GM12892 (cell line): ENCODE results near the gene FAXC.

Source experiments
- DNase-seq: peaks from one replicate; pipeline ENCODE4 v3.0.0; 2011; ENCODE audit not compliant: insufficient read length
- FAIRE-seq: peaks from 2 replicates; lab custom pipeline; 2011; peaks lifted over from hg19 to GRCh38; lab: Jason Lieb, UNC
- POLR2A ChIP-seq: IDR thresholded peaks from 2 replicates; pipeline ENCODE4 v1.6.1; 2011; ENCODE audit warnings: low read depth, low read length, control low read depth
- POLR2AphosphoS5 ChIP-seq: IDR thresholded peaks from 2 replicates; pipeline ENCODE4 v1.6.1; 2011; ENCODE audit warnings: low read depth, low read length, control low read depth
- TAF1 ChIP-seq: IDR thresholded peaks from 2 replicates; pipeline ENCODE4 v1.6.1; 2011; ENCODE audit warnings: low read depth, mild to moderate bottlenecking, control low read depth, low read length, borderline replicate concordance

The FAXC gene

GRCh38 chr6:99334526-99335127 lies 14.8 kb downstream of the FAXC start:
- no peak for TF ChIP-seq POLR2A
- peak; percentile 97 for FAIRE-seq
- no peak for DNase-seq

- DNase-seq (peak; percentile 37), FAIRE-seq (peak; percentile 82)
- no peak for TF ChIP-seq TAF1
These were observed 16.4 kb downstream of the FAXC start for GRCh38 chr6:99333068-99333467.

- TF ChIP-seq POLR2AphosphoS5 (no peak), TAF1 (no peak), POLR2A (no peak)
- FAIRE-seq (no peak), DNase-seq (no peak)
These were observed 17.9 kb downstream of the FAXC start for GRCh38 chr6:99331531-99331930.

- no peak for DNase-seq
- peak; percentile 90 for FAIRE-seq
- no peak for TF ChIP-seq POLR2AphosphoS5
- TF ChIP-seq POLR2A: no peak
- TF ChIP-seq TAF1: no peak
These were observed 19.3 kb downstream of the FAXC start for GRCh38 chr6:99330159-99330558.

- TF ChIP-seq POLR2AphosphoS5 (no peak), TAF1 (no peak), POLR2A (no peak)
- DNase-seq (no peak), FAIRE-seq (no peak)
These were observed 24.5 kb downstream of the FAXC start for GRCh38 chr6:99324996-99325395.

- DNase-seq (no peak), FAIRE-seq (no peak)
- TF ChIP-seq TAF1: no peak
- TF ChIP-seq POLR2AphosphoS5: no peak
- no peak for TF ChIP-seq POLR2A
These were observed 30.9 kb downstream of the FAXC start for GRCh38 chr6:99318566-99318965.

- FAIRE-seq: no peak
- no peak for TF ChIP-seq POLR2AphosphoS5
- no peak for TF ChIP-seq TAF1
- TF ChIP-seq POLR2A: no peak
- DNase-seq: no peak
These were observed 37.1 kb downstream of the FAXC start for GRCh38 chr6:99312354-99312753.

GRCh38 chr6:99310553-99310952 lies 38.9 kb downstream of the FAXC start:
- DNase-seq (no peak), FAIRE-seq (no peak)
- TF ChIP-seq TAF1 (no peak), POLR2AphosphoS5 (no peak), POLR2A (no peak)

GRCh38 chr6:99309557-99309956 lies 39.9 kb downstream of the FAXC start:
- no peak for TF ChIP-seq TAF1
- TF ChIP-seq POLR2AphosphoS5: no peak
- TF ChIP-seq POLR2A: no peak
- FAIRE-seq (no peak), DNase-seq (no peak)

- FAIRE-seq: no peak
- no peak for TF ChIP-seq POLR2AphosphoS5
- no peak for TF ChIP-seq TAF1
- TF ChIP-seq POLR2A: no peak
- DNase-seq: no peak
These were observed 40.7 kb downstream of the FAXC start for GRCh38 chr6:99308788-99309187.

- FAIRE-seq (no peak), DNase-seq (no peak)
- TF ChIP-seq POLR2AphosphoS5: no peak
- no peak for TF ChIP-seq POLR2A
- TF ChIP-seq TAF1: no peak
These were observed 42.1 kb downstream of the FAXC start for GRCh38 chr6:99307295-99307907.

- FAIRE-seq: no peak
- no peak for DNase-seq
- TF ChIP-seq POLR2AphosphoS5 (no peak), POLR2A (no peak), TAF1 (no peak)
These were observed 43.1 kb downstream of the FAXC start for GRCh38 chr6:99306341-99306740.
